Tongue (tissue), 2 donors: Measurements from ENCODE around the gene FXR2. TPM values are rescaled to one million over a fixed set of nuclear protein-coding genes. Genes with fewer than 3 reads are reported as not detected.
"Not testable (repeated sequence)": the region's sequence is repeated elsewhere in the genome, so short reads cannot be mapped to it uniquely, and the experiment has no call there.

ENCODE experiments used
- DNase-seq: peaks from one replicate; pipeline ENCODE4 v3.0.0-alpha.2; 2015
- total RNA-seq: library from RNA; depleted of rRNA; stranded (reverse); fragments of >200 nt; gene quantifications from one replicate; pipeline ENCODE4 v1.2.3, GENCODE V29; 2014

FXR2 gene
- total RNA-seq, 1 donor from 2014 or later: 47.8 TPM

DNA sequence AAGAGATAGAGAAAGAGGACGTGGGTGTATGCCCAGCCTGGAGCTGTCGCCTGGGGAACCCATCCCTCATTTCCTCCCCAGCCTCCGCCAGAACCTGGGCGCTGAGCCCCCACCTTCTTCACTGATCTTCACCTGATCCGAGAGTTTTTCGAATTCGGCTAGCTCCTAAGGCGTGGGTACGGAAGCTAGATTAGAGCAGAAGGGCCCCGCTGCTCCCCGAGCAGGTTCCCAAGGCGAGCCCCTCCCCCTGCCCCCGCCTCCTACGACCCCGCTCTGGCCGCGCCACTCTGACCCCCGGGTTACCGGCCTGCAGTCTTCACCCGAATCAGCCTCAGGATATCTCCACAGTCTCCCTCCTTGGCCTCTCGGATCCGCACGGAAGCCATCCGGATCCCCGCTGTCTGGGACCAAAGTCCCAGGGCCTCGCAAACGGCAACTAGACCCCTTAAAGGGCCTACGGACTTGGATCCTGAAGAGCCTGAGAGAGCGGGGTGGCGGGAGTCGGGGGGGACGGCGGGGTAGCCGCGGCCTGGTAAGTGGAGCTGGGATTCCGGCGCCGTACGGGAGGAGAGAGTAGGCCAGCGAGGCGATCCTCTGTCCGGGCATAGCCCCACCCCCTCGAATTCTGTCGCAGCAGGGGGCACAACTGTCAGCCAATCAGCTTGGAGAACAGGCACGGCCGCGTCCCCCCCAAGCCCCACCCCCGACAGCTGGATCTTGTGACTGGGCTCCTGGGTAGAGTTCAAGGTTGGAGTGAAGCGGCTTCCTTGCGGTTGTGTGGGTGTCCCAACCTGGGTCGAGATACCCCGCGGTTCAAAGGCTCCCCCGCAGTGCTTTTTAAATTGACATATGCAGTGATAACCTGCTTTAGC lies 12.8 kb upstream of the FXR2 start, which contains the start of gene SAT2:
Gene SAT2 (minus strand): TSS at position 572 of the 872 bp plus-strand sequence. CDS start 186 bp downstream, at position 386.
- DNase-seq: peak; percentile 98

DNA sequence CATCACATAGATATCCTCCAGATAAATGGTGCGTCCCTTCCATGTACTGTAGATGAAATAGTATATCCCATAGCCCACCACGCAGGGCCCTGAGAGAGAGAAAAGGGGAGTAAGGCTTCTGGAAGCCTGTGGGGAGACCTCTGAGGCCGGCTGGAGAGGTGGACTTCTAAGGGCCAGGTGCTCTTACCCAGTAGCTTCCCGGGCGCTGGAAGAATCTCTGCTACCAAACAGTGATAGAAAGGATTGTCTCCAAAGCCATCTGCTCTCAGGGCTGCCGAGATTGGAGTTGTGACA lies 12.2 kb upstream of the FXR2 start:
- DNase-seq: no peak

DNA sequence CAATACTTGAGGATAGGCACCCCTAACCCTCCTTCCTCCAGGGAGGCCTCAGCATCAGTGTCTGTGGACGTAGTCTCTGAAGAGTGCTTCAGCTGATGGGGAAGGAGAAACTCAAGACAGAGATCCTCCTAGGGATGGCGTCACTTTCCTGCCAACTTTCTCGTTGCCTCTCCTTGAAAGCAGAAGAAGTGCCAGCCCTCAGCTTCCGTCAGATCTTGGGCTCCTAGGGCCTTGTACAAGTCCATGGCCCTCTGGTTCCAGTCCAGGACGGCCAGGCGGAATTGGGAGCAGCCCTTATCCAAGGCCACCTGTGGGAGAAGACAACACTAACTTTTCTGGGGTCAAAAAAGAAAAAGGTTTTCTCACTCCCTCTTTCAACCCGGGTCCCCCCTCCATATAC lies 11.6 kb upstream of the FXR2 start:
- no peak for DNase-seq

DNA sequence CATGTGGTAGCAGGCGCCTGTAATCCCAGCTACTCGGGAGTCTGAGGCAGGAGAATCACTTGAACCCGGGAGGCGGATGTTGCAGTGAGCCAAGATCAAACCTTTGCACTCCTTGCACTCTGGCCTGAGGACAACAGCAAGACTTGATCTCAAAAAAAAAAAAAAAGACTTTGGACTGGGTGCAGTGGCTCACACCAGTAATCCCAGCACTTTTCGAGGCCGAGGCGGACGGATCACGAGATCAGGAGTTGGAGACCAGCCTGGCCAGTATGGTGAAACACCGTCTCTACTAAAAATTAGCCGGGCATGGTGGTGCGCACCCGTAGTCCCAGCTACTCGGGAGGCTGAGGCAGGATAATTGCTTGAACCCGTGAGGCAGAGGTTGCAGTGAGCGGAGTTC lies 11.1 kb upstream of the FXR2 start:
- DNase-seq: not testable (repeated sequence)

DNA sequence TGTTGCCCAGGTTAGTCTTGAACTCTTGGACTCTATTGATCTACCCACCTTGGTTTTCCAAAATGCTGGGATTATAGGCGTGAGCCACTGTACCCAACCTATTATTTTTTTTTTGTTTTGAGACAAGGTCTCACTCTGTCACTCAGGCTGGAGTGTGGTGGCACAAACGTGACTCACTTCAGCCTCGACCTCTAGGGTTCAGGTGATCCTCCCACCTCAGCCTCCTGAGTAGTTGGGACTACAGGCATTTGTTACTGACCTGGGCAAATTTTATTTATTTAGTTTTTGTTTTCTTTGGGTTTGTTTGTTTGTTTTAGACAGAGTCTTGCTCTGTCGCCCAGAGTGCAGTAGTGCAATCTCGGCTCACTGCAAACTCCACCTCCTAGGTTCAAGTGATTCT lies 9.0 kb upstream of the FXR2 start:
- no peak for DNase-seq

DNA sequence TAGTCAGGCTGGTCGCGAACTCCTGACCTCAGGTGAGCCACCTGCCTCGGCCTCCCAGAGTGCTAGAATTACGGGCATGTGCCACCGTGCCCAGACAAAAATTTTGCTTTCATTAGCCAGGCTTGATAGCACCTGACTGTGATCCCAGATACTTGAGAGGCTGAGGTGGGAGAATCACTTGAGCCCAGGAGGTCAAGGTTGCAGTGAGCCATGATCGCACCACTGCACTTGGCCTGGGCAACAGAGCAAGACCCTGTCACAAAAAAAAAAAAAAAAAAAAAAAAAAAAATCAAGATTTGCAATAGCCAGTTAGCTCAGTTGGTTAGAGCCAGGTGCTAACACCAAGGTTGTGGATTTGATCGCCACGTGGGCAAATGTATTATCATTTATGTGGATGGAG lies 6.1 kb upstream of the FXR2 start:
- DNase-seq: no peak

DNA sequence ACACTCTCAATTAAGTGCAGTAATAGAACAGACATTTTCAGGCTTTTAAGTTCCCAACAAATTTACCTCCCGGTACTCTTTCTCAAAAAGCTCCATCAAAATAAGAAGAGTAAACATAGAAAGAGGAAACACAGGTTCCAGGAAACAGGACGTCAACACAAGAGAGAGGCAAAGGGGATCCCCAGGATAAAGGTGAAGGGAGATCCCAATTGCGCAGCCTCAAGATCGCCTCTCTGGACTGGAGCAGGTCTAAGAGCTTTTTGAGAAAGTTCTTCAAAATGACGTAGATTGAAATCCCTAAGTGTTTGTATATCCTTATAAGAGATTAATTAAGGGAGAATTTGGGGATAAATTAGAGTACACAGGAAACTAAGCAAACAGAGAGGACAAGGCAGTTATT lies 3.9 kb upstream of the FXR2 start:
- no peak for DNase-seq

DNA sequence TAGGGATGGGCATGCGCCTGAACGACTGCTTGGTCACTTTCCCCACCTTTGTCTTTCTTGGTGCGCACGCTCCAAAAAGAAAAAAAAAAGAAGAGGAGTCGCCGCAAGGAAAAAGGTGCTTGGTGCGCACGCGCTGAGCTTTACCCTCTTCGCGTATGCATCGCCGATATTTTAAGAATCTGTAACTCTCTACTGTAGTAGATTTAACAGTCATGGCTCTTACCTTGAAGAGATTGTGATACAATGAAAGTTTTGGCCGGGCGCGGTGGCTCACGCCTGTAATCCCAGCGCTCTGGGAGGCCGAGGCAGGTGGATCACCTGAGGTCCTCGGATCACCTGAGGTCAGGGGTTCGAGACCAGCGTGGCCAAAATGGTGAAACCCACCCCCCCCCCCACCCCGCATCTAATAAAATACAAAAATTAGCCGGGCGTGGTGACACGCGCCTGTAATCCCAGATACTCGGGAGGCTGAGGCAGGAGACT lies 609 bp upstream of the FXR2 start:
- no peak for DNase-seq

DNA sequence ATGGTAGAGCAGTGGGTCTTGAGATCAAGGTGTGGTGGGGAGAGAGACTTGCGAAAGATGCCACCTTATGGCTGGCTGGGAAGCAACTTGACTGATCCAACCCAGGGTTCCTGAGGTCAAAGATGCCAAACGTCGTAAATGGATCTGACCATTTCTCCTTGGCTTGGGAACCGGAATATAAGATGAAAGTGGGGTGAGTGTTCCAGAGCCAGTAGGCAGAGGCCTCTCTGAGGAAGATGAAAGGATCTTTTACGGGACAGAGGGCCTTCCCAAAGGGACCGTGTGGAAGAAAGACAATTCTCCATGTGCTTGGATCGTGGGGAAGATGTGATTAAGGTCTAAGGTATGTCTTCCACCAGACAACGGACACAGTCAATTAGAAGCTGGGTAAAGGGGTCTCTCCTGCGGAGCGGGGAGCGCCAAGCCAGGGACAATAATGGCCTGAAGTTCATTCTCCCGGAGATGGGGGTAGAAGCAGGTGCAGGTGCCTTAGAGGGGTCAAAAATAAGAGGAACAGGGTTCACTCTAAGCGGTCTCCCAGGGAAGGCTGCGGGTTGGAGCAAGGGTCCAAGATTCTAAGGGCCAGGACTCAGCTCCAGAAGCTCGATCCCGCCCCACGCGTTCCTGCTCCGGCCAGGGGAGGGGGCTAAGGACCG lies 800 bp downstream of the FXR2 start:
- DNase-seq: no peak

DNA sequence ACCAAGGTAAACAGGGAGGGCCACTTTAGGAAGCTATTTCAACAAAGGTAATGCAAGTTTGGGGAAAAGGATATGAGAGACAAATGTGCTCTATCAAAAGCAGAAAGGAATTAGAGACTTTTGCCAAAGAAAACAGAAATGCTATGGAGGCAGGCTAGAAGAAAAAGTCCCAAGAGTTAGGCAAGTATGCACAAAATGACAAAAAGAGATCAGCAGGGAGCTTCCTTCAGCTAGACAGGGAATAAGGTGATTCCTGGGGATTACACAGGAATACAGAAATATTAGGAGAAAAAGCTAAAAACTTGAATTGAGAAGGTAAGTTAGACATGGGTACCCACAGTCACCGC lies 2.4 kb downstream of the FXR2 start:
- DNase-seq: no peak

DNA sequence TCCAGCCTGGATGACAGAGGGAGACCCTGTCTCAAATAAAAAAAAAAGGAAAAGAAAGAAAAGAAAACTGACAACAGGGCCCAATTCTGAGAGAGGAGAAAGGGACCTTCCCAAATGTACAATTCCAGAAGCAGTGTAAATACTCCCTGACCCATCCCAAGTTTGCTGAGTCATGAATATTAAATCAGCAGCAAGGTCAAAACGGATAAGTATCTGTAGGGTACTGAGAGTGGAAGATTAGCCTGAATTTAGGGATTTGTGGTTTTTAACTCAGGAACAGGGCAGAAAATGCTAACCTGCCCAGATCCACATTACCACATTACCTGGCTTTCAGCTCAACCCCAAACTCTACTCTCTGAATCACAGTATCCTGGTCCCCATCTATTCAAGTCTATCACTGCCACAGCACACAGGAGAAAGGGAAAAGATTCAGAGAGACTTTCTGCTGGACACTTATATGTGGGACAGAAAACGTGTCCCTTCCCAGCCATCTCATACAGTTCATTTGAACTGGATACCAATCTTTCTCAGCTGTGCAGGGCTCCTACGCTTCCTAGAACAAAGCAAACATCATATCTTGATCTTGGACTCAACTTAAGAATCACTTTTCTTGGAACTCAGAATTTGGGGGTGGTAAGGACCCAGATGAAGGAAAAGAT lies 2.9 kb downstream of the FXR2 start:
- DNase-seq: no peak

DNA sequence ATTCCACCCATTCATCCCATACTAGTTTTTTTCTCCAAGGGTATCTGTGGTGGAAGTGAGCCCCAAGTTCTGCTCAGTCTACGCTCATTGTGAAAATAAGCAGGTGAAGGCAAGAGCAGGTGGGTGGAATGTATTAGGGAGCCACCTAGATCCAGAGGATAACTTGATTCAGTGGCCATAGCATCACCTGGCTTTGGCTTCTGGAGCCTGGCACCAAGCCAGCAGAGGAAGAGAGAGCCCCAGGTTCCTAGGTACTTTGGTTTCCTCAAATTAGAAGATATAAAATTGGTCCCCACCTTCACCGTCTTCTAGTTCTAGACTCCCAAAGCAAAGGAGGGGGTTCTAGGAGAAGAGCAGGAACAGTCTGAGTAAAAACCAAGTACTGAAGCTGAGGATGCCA lies 4.1 kb downstream of the FXR2 start:
- no peak for DNase-seq

DNA sequence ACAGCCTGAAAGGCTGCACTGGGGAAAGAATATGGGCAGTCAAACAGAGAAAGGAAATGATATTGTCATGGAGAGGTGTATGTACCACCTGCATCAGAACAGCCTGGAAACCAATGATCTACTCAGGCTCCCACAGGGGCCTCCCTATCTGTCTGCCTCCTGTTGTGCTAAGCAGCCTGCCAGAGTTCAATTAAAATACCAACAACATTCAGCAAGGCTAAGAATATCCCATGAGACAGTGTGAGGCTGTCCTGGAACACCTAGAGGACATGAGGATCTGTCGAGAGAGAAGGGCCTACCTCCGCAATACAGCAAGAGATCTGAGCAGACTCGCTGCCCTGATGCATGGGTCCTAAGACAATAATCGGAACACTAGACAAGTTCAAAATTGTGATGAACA lies 8.4 kb downstream of the FXR2 start:
- DNase-seq: no peak

DNA sequence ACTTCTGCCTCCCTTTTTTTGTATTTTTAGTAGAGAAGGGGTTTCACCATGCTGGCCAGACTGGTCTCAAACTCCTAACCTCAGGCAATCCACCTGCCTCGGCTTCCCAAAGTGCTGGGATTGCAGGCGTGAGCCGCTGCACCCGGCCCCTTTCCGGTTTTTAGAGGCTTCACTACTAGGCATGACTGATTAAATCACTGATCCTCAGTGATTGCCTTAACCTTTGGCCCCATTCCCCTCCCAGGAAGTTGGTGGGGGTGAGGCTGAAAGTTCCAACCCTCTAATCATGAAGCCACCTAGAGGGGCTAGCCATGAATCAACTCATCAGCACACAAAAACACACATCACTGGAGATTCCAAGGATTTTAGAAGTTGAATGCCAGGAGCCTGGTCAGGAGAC lies 17.1 kb downstream of the FXR2 start:
- DNase-seq: not testable (repeated sequence)

DNA sequence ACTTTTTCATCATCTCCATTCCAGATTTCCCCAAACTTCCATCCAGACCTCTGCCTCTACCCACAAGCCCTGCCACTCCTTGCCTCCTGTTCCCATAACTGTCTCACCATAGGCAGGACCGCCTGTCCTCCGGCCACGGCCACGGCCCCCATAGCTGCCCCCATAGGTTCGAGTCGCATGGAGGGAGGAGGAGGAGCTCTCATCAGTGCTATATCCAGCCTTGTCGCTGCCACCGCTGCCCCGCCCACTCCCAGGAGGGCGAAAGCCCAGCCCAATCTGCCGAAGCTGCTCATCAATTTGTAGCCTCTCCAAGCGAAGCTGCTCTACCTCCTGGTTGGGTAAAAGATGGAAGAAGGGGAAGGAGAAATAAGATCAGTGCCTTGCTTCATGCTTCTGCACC lies 21.4 kb downstream of the FXR2 start:
- DNase-seq: no peak

DNA sequence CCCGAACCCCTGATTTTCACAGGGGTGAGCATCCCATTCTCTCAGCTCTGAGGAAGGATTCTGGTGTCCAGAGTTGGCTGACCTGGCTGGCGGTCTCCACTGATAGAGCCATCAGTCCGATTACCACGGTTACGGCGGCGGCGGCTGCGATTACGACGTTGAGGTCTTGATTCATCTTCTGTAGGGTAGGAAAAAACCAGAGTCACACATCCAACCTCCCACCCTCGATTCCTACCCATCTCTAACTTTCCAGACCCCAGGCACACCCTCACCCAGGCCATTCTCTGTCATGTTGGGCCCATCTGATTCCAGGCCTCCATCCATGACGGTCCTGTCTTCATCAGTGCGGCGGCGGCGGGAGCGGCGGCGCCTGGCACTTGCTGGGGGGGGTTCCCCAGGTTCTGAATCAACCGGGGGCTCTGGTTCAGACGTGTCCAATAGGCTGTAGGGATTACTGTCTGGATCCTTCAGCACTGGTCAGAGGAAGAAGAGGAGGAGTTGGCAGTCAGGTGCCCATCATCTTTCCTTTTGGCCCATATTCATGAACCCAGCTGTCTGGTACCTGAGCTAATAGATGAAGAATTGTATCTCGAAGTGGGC lies 22.2 kb downstream of the FXR2 start:
- no peak for DNase-seq

DNA sequence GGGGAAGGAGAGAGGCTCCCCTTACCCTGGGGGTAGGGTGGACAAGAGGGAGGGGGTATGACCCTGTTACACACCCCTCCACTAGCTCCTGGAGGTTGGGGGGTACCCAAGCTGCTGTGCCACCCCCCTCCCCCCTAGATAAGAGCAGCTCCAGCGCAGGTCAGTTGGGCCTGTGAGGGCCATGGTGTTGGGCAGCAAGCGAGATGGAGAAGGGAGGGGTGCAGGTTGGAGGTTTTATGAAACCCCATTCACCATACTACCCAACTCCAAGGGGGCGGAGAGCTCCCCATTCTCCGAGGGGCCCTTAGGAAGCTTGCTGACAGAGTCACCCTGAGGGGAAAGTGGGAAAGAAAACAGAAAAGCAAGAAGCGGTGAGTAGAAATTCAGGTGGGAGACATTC lies 23.1 kb downstream of the FXR2 start:
- no peak for DNase-seq

DNA sequence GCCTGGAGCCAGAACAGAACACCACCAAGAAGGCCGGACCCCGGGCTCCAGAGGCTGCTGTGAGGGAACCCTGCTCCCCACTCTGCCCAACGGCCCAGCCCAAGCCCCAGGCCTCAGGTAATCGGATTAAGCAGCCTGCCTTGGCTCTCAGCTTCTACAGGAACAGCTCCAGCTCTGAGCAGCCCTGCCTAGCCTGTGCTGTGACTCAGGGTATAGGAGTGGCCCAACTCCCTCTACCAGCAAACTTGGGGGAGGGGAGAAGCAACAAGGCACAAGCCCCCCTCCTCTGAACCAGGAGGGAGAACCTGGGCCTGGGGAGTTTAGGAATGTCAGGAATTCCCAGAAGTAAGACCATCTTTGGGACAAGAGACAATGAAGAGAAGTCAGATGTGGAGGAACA lies 24.0 kb downstream of the FXR2 start:
- no peak for DNase-seq

DNA sequence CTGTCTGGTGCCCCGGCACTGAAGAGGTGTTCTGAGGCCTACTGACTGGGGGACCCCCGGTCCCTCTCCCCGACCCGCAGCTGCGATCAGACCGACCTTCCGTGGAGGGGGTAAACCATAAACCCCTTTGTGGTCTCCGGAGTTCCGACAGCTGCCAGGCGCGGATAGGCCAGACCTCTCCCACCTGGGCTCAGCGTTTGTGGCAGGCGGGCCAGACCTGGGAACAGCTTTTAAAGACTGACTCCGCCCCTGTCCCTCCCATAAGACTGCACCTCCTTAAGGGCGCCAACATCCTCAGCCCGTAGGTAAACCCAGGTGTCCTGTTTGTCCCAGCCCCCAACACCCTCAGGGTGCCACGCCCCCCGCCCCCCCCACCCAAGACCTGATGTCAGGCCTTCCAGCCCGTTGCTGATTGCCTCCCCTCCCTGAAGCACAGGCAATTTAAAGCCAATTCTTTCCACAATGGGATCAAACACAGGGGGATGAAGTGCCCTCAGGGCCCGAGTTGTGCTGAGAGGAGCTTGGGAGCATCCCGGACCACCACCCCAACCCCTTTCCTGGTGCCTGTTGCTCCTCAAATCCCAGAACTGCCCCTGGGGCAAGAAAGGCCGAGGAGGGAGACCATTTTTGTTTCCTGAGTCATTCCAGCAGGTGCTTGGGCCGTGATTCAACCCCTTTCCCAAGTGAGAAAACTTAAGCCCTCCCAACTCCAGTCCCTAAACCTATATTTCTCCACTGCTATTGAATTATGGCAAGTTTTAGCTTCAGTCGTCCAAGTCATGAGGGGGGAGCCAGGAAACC lies 24.6 kb downstream of the FXR2 start, which contains the start of gene SOX15:
Gene SOX15 (minus strand): TSS at position 204 of the 801 bp plus-strand sequence. CDS start 418 bp downstream, outside the sequence.
- peak; percentile 42 for DNase-seq

DNA sequence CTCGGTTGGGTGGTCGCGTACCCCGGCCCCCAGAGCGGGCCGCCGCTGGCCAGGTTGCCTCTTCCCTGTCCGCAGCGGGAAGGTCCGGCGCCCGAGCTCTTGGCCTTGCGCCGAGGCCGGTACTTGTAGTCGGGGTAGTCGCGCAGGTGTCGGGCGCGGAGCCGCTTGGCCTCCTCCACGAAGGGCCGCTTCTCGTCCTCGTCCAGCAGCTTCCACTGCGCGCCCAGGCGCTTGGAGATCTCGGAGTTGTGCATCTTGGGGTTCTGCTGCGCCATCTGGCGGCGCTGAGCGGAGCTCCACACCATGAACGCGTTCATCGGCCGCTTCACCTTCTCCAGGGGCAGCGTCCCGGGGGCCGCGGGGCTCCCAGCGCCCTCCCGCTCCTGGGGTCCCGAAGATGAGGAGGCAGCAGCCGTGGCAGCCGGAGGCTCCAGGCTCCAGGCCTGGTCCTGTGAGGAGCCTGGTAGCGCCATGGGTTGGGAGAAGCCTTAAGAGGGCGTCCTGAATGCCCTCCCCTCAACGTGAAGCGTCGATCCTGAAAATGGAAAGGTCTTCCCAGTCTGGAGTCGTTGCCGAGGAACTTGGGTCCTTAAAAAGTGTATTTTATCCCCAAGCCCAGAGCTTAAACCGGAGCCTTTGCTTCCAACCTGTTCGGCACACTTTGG lies 25.4 kb downstream of the FXR2 start:
- DNase-seq: peak; percentile 95

DNA sequence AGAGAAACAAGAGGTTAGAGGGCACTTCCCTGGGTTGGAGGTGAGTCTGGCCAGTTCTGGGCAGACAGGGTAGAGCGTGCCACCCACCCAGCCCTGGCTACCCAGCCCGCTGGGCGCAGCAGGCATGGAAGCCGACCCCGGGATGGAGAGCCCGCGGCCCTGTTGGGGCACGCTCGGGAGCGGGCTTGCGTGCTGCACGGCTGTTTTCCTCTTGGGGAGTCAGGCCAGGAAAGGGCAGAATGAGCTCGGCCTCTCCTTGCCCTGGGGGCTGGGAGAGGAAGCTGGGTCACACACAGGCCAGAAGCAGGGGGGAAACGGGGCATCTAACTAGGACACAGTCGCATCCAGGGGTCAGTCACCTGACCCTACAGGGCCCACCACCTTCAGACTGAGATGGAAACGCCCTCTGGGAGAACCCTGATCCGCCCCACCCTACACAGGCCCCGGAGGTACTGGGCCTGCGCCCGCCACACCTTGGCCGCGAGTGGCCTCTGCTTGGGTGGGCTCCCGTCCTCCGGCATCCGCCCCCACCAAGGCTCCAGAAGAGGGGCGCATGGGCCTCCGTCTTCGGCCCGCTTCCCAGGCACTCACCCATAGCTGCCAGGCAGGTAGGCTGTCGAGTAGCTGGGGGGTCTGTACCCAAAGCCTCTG lies 26.0 kb downstream of the FXR2 start:
- no peak for DNase-seq
